DLD1 (cell line): ENCODE measurements around the gene CYP2F1.

Experiments used
- in situ Hi-C: cut with HindIII; loops from 2 replicates; pipeline ENCODE4 v1.10.0; 2017; ENCODE audit warnings: low sequenced_read_pairs

The CYP2F1 gene

DNA sequence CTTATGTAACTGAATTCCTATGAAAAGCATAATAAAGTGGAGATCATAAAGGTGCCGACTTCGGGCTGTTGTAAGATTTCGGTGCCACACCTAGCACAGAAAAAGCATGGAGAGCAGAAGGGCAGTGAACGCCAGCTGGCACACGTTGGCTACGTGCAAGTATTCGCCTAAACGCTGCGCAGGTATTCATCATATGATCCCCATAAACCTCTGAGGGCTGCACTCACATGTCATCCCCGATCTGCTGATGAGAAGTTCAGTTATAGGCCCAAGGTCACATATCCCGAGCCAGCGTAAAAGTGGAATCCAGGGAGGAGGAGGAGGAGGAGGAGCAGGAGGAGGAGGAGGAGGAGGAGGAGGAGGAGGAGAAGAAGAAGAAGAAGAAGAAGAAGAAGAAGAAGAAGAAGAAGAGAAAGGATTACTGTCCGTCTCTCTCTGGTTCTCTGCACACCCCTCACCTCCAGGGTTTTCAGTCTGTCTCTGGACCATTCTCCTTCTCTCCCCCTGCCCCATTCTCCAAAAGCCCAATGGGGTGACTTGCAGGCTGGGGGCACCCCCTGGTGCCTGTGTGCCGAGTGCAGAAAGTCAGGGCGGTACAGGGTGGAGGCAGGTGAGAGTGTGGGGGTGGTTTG, 60.2 kb downstream of the CYP2F1 start:
- in situ Hi-C loops, result no loop called here

- in situ Hi-C loops, result no loop called here
These were observed 61.9 kb downstream of the CYP2F1 start for GRCh38 chr19:41175801-41176777.
